ENCODE measurements around the gene MSI1.

Gene MSI1

GRCh38 chr12:120346031-120346430, 22.9 kb downstream of the MSI1 start:
- no peak for TF ChIP-seq CTCF (IDR thresholded peaks at IDR 0.05)

DNA sequence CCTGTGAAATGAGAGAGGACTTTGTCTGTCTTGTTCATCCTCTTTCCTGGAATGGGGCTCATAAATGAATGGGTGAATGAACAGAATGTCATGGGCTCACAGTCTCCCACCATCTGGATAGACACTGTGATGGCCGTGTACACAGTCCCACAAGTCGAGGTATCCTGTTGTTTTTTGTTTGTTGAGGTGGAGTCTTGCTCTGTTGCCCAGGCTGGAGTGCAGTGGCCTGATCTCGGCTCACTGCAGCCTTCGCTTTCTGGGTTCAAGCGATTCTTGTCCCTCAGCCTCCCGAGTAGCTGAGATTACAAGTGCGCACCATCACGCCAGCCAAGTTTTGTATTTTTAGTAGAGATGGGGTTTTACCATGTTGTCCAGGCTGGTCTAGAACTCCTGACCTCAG, 25.3 kb downstream of the MSI1 start:
- H3K27me3 ChIP-seq (ENCODE audit: control insufficient read depth, insufficient read depth, low read length), result no peaks in the 10 kb centered on the region
- no peak overlapping the region for H3K4me3 ChIP-seq (ENCODE audit: low read depth, low read length)
- no peaks in the 10 kb centered on the region for H3K4me1 ChIP-seq
- no peak for TF ChIP-seq CTCF (IDR thresholded peaks at IDR 0.05)
- no peak overlapping the region for H3K4me2 ChIP-seq (ENCODE audit: low read length)
- no peak overlapping the region for H3K9ac ChIP-seq
- no peaks in the 10 kb centered on the region for H3K79me2 ChIP-seq
- no peaks in the 10 kb centered on the region for H3K36me3 ChIP-seq (ENCODE audit: control insufficient read depth, insufficient read depth, low read length)
- no peak overlapping the region for H3K27ac ChIP-seq
- no peak overlapping the region for H2AFZ ChIP-seq
- H3K9me3 ChIP-seq (ENCODE audit: control insufficient read depth, low read length), result no peaks in the 10 kb centered on the region

More at GRCh38 chr12:120346031-120346430, 22.9 kb downstream of the MSI1 start:
- Histone ChIP-seq H3K79me2 (no peaks in the 10 kb centered on the region), H3K4me2 (ENCODE audit: low read length) (no peak overlapping the region), H3K27me3 (ENCODE audit: control insufficient read depth, insufficient read depth, low read length) (no peaks in the 10 kb centered on the region), H3K27ac (no peak overlapping the region), H2AFZ (no peak overlapping the region), H3K36me3 (ENCODE audit: control insufficient read depth, insufficient read depth, low read length) (no peaks in the 10 kb centered on the region), H3K4me1 (no peaks in the 10 kb centered on the region), H3K9ac (no peak overlapping the region), H3K9me3 (ENCODE audit: control insufficient read depth, low read length) (no peaks in the 10 kb centered on the region), H3K4me3 (ENCODE audit: low read depth, low read length) (no peak overlapping the region)

GRCh38 chr12:120343039-120343537, 25.9 kb downstream of the MSI1 start:
- Histone ChIP-seq H3K27me3 (ENCODE audit: control insufficient read depth, insufficient read depth, low read length) (no peaks in the 10 kb centered on the region), H3K9me3 (ENCODE audit: control insufficient read depth, low read length) (no peaks in the 10 kb centered on the region), H3K79me2 (no peaks in the 10 kb centered on the region), H3K9ac (no peak overlapping the region), H3K4me1 (no peaks in the 10 kb centered on the region), H3K36me3 (ENCODE audit: control insufficient read depth, insufficient read depth, low read length) (no peaks in the 10 kb centered on the region), H3K4me3 (ENCODE audit: low read depth, low read length) (no peak overlapping the region), H3K4me2 (ENCODE audit: low read length) (no peak overlapping the region), H3K27ac (no peak overlapping the region), H2AFZ (no peak overlapping the region)
- no peak for TF ChIP-seq CTCF (IDR thresholded peaks at IDR 0.05)

DNA sequence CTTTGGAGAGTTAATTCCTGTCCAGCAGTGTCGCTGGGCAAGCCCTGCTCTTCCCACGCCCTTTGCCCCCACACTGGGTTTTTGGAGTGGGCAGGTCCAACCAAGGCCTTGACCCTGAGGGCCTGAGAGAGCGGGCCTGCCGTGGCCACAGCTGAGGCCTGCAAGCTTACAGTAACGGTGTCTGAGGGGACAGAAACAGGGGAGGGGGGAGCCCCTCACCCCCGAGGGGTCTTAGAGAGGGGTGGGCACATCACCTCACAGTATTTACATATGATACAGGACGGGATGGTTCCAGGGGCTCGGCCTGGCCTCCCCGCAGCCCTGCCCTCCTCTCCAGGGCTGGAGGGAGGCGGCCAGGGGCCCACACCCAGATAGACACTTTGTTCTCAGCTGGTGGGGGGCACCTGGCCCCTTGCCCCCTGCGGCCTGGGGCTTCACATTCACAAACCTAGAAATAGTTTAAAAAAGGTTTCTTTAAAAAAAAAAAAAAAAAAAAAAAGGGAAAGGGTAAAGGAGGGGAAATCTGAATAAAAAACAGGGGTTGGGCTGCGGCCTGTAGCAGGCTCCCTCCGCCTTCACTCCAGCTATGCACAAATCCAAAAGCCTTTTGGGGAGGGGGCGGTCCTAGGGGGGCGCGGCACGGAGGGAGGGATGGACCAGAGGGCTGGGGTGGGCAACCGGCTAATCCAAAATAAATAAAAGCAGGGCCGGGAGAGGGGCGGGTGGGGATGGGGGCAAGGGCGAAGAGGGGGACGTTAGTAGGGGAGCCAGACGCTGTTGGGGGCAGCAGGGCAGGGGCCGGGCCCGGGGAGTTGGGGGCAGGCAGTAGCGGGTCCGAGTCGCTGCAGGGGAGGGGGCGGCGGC, 26.6 kb downstream of the MSI1 start:
- no peak overlapping the region for H3K9ac ChIP-seq
- H3K79me2 ChIP-seq, result no peaks in the 10 kb centered on the region
- no peaks in the 10 kb centered on the region for H3K4me1 ChIP-seq
- no peak overlapping the region for H3K4me2 ChIP-seq (ENCODE audit: low read length)
- no peaks in the 10 kb centered on the region for H3K27me3 ChIP-seq (ENCODE audit: control insufficient read depth, insufficient read depth, low read length)
- no peak overlapping the region for H3K4me3 ChIP-seq (ENCODE audit: low read depth, low read length)
- H2AFZ ChIP-seq, result no peak overlapping the region
- H3K9me3 ChIP-seq (ENCODE audit: control insufficient read depth, low read length), result no peaks in the 10 kb centered on the region
- no peaks in the 10 kb centered on the region for H3K36me3 ChIP-seq (ENCODE audit: control insufficient read depth, insufficient read depth, low read length)
- no peak overlapping the region for H3K27ac ChIP-seq
- no peak for TF ChIP-seq CTCF (IDR thresholded peaks at IDR 0.05)

GRCh38 chr12:120339256-120339655, 29.7 kb downstream of the MSI1 start:
- H3K4me2 ChIP-seq (ENCODE audit: low read length), result no peak overlapping the region
- TF ChIP-seq CTCF (IDR thresholded peaks at IDR 0.05), result no peak

More at GRCh38 chr12:120339256-120339655, 29.7 kb downstream of the MSI1 start:
- Histone ChIP-seq H2AFZ (no peak overlapping the region), H3K27me3 (ENCODE audit: control insufficient read depth, insufficient read depth, low read length) (no peaks in the 10 kb centered on the region), H3K9me3 (ENCODE audit: control insufficient read depth, low read length) (no peaks in the 10 kb centered on the region), H3K4me1 (no peaks in the 10 kb centered on the region), H3K4me3 (ENCODE audit: low read depth, low read length) (no peak overlapping the region), H3K27ac (no peak overlapping the region), H3K79me2 (no peaks in the 10 kb centered on the region), H3K36me3 (ENCODE audit: control insufficient read depth, insufficient read depth, low read length) (no peaks in the 10 kb centered on the region), H3K9ac (no peak overlapping the region)
